Measurements from ENCODE around the gene INPP5B.

INPP5B gene

DNA sequence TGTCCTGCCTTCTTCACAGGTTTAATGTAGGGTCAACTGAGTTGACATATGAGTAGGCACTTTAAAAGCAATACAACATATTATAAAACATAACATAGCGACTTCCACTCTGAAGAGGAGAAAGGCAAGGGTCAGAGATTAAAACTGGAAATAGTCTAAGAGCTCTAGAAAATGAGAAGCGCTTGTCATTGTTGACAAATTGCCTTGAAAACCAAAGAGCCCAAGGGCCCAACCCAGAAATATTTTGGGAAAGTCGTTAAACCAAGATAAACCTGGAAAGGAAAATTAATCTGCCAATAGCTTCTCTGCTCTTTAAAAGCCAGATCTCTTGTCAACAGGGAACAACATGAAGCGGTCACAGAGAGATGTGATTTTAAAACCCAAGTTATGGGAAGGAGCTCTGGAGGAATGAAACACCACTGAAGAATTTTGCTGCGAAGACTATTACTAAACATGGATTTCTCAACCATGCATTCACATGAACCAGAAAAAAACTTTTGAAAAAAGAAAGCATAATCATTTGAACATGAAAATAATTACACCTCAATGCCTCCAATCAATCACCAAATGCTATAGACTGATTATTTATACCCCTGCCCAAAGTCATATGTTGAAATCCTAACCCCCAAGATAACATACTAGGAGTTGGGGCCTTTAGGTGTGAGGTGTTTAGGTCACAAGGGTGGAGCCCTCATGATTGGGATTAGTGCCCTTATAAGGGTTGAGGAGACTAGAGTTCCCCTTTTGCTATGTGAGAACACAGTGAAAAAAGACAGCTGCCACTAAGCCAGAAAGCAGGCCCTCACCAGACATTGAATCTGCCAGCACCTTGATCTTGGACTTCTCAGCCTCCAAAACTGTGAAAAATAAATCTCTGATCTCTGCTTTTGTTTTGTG is 54.5 kb downstream of the INPP5B start:
- no peak for DNase-seq
- in situ Hi-C loops (cut with HindIII; ENCODE audit: low pct_ligation_motif_present, low pct_unique_long_range_greater_than_20kb, low sequenced_read_pairs) = no loop called here

DNA sequence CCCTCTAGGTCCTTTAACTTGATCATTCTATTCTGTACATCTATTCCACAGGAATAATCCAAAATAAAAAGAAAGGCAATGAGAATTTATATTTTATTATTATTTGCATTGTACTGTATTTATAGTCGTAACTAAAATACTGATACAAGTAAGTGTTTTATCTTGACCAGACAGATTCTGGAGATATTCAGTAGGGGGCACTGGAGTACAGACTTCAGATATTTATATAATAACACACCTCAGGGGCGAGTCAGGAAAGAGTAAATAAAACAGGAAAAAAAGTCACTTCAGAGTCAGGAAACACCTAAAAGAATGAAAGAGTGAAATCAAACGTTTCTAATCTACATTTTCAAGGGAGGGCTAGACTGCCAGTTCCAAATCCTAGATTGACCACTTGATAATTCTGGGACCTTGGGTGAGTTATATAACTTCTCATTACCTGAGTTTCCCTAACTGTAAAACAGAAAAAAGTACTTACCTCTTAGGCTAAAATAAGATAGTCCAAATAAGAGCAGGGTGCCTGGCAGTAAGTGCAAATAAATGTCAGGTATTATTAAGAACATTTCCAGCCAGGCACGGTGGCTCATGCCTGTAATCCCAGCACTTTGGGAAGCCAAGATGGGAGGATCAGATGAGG is 56.4 kb downstream of the INPP5B start:
- in situ Hi-C loops (cut with HindIII; ENCODE audit: low pct_ligation_motif_present, low pct_unique_long_range_greater_than_20kb, low sequenced_read_pairs) = no loop called here

DNA sequence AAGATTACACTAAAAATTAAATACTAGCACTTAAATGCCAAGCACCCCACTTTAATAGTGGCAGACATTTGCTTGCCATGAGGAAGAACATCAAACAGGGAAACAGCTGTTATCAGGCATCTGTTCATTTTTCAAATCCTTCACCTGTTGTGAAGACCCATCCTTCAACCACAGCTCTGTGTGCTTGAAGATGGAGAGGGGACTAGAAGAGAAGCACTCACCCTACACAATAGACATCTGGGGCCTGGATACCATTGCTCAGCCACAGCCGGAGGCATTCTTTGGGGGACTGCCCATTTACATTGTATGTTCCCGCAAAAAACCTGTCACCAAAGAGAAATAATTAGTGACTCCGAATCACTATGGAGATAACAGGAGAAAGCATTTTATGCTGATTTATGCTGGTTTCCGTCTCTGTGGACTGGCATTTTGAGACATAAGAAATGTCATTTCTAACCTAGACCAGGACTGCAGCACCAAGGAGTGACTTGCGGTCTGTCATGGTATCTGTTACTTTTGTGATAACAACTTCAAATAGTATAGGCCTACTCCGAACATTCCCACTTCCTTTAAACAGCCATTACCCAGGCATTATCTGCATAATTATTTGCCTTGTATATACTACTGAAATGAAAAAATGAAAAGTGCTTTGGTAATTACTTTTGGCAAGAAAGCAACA is 58.7 kb downstream of the INPP5B start:
- in situ Hi-C loops (cut with HindIII; ENCODE audit: low pct_ligation_motif_present, low pct_unique_long_range_greater_than_20kb, low sequenced_read_pairs) = no loop called here
- no peak for DNase-seq

More for the DNA sequence above, 56.4 kb downstream of the INPP5B start:
- peak; percentile 59 for DNase-seq

DNA sequence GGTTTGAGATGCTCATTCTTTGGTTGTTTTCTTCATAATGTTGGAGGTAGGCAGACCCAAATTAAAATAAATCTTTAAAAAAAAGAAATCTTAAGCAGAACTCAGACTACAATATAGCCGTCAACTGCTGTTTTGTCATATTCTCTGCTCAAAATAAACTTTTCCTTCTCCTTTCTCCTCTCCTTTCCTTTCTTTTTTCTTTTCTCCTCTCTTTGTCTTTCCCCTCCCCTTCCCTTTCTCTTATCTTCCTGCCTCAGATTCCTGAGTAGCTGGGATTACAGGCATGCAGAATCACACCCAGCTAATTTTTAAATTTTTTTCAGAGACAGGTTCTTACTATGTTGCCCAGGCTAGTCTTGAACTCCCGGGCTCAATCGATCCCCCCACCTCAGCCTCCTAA is 62.7 kb downstream of the INPP5B start:
- in situ Hi-C loops (cut with HindIII; ENCODE audit: low pct_ligation_motif_present, low pct_unique_long_range_greater_than_20kb, low sequenced_read_pairs) = no loop called here

DNA sequence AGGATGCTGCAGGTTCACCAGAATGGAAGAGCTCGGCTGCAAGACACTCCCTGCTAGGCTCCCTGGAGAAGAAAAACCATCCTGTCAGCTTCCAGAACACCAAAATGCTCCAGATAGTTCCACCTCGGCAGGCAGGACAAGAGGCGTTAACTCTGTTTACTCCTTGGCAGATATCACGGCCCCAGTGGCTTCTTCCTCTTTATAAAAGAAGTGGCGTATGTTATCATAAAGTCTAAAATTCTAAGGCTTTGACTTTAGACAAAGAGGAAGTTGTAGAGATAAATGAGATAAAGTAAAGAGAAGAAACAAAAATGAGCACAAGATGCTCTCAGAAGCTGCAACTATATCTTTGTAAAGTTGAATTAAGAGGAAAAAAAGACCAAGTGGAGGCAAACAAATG is 63.2 kb downstream of the INPP5B start:
- no peak for DNase-seq
- in situ Hi-C loops (cut with HindIII; ENCODE audit: low pct_ligation_motif_present, low pct_unique_long_range_greater_than_20kb, low sequenced_read_pairs) = no loop called here

More for the DNA sequence above, 62.7 kb downstream of the INPP5B start:
- no peak for DNase-seq

DNA sequence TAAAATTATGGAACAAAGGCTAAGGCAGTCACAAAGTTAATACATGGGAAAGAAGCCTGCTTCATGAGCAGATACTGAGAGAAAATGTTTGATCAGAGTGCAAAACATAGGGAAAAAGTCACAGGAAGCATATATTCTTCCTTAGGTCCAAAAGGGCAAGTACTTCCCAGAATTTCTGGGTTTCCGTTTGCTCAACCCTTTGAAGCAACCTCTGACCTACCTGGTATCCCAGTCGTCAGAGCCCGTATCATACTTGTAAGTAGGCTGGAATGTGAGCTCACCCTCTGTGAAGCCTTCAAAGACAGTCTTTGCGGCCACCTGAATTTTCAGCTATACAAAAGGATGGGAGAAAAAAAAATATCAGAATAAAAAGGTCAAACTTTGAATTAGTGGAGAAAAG is 67.0 kb downstream of the INPP5B start:
- DNase-seq = no peak
- in situ Hi-C loops (cut with HindIII; ENCODE audit: low pct_ligation_motif_present, low pct_unique_long_range_greater_than_20kb, low sequenced_read_pairs) = no loop called here

DNA sequence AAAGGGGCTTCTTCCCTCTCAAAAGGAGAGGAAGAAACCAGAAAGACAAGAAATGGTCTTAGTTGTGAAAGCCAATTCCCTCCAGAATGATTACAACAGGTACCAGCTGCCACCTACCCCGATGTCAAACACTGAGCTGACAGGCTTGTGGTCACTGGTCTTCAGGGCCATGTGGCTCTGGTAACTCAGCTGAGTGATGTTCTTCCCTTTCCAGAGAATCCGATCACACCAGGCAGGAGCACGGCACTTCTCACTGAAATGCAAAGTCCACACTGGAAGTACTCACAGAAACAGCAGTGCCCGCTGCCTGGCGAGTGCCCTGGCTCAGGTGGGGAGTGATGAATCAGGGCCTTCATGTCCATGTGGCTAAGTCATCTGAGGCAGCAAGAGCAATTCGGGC is 68.8 kb downstream of the INPP5B start:
- in situ Hi-C loops (cut with HindIII; ENCODE audit: low pct_ligation_motif_present, low pct_unique_long_range_greater_than_20kb, low sequenced_read_pairs) = no loop called here

DNA sequence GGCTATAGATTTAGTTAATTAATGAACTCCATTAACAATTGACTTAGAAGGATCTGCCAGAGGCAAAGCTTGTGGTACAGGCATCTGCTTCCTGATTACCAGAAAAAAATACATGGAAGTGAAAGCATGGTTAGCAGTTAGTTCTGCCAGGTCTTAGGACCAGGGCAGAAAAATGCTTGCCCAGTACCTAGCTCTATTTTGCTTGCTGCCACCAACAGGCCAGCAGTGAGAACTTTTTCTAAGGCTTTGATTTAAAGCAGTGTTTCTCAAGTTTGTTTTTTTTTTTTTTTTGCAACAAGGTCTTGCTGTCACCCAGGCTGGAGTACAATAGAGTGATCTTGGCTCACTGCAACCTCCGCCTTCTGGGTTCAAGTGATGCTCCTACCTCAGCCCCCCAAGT is 71.0 kb downstream of the INPP5B start:
- in situ Hi-C loops (cut with HindIII; ENCODE audit: low pct_ligation_motif_present, low pct_unique_long_range_greater_than_20kb, low sequenced_read_pairs) = no loop called here
- peak; percentile 34 for DNase-seq

More for the DNA sequence above, 68.8 kb downstream of the INPP5B start:
- DNase-seq = no peak

DNA sequence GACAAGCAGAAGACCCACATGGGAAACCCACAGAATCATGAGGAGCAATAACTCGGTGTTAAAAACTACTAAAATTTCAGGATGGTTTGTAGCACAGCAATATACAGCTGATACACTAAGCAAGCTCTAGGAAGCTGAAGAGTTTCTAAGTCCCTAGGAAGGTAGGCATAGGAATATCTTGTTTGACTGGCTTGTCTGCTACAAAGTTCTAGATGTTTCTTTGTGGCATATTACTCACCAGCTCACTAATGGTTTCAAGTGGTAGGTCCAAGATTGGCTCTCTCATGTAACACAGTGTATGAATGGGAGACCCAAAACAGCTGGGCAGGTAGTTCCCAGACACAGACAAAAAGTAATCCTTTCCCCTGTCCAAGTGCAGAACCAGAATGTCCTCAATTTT is 74.2 kb downstream of the INPP5B start:
- DNase-seq = no peak
- in situ Hi-C loops (cut with HindIII; ENCODE audit: low pct_ligation_motif_present, low pct_unique_long_range_greater_than_20kb, low sequenced_read_pairs) = no loop called here

DNA sequence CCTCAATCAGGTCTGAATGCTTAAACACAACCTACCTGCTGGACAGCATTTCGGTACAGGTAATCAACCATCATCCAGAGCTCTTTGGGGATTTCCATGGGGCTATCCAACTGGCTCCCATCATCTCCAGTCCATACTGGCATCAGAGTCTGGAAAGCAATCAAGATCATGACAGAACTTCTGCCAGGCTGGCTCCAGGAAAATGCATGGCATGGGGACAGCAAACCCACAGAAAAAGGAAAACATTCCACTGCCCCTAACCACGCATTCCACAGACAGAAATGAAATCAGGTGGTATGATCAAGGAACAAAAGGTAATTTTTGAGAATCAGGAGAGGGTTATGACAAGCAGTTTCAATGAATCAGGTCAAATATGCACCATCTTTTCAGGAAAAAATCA is 78.4 kb downstream of the INPP5B start:
- in situ Hi-C loops (cut with HindIII; ENCODE audit: low pct_ligation_motif_present, low pct_unique_long_range_greater_than_20kb, low sequenced_read_pairs) = no loop called here
- DNase-seq = no peak

DNA sequence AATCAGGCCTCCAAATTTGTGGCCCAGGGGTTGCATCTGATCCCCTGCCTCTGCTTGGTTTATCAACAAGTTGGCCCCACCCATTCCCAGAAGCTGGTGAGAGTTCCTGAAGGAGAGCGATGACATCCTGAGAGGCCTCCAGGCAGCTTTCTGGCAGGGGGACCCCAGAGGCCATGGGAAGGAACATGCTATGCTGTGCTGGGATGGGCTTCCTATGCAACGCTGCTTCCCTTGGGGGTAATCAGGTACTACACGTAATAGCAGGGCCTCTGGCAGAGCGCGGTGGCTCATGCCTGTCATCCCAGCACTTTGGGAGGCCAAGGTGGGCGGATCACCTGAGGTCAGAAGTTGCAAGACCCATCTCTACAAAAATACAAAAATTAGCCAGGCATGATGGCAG is 79.1 kb downstream of the INPP5B start:
- in situ Hi-C loops (cut with HindIII; ENCODE audit: low pct_ligation_motif_present, low pct_unique_long_range_greater_than_20kb, low sequenced_read_pairs) = no loop called here
- no peak for DNase-seq

DNA sequence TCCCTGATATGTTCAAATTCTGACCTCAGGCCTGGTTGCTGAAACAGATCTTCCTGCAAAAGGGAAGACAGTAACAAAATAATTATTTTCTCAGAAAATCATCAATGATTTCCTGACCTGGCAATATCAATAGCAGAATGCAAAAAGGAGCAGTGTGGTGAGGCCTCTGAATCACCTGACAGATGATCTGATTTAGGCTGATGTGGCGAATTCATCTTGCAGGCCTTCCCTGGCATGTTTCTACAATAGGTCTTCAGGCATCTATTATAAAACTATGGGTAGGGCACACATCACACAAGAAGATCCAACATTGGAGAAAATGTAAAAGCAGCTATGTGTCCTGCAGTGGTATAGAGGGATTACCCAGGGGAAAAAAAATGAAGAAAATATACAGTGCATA is 80.4 kb downstream of the INPP5B start:
- in situ Hi-C loops (cut with HindIII; ENCODE audit: low pct_ligation_motif_present, low pct_unique_long_range_greater_than_20kb, low sequenced_read_pairs) = no loop called here
- no peak for DNase-seq

DNA sequence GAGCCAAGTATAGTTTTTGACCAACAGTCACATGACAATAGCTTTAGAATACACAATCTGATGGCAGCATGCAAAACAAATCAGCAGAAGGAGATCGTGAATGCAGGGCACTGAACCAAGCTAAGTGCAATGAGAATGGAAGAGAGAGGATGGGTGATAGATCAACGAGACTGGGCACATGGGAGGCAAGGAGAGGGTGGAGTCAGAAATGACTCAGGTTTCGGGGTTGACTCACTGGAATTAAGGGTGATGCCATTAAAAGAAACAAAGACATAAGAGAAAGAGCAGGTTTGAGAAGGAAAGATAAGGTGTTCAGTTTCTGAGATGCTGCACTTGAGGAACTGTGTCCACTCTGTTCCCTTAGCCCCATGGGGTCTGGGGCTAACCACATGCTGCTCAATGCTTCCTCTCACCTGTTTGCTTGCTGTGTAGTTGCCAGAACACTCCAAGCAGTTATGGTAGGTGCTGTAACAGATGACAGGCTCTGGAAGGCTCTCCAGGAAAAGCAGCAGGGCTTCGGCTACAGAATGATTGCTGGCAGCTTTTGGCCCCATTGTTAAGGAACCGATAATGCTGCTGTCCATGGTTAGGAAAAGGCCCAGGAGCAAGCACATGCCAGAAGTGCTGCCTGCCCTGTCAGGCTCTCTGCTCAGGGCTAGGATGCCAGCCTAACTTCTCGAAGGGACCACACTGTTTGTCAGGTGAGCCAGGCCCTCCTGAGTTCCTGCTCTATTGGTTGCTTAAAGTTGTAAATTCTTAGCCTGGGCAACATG is 81.3 kb downstream of the INPP5B start:
- DNase-seq = peak; percentile 61
- in situ Hi-C loops (cut with HindIII; ENCODE audit: low pct_ligation_motif_present, low pct_unique_long_range_greater_than_20kb, low sequenced_read_pairs) = no loop called here

DNA sequence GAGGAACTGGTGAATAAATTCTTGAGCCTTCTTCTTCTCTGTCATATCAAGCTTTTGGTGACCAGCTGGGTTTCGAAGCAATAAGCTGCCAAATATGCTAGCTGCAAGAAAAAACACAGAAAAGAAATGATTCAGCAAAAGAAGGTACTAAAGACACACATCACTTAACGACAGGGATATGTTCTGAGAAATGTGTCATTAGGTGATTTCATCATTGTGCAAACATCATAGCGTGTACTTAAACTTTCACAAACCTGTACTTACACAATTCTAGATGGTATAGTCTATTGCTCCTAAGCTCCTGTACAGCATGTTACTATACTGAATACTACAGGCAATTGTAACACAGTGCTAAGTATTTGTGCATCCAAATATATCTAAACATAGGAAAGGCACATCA is 84.5 kb downstream of the INPP5B start:
- no peak for DNase-seq
- in situ Hi-C loops (cut with HindIII; ENCODE audit: low pct_ligation_motif_present, low pct_unique_long_range_greater_than_20kb, low sequenced_read_pairs) = no loop called here

DNA sequence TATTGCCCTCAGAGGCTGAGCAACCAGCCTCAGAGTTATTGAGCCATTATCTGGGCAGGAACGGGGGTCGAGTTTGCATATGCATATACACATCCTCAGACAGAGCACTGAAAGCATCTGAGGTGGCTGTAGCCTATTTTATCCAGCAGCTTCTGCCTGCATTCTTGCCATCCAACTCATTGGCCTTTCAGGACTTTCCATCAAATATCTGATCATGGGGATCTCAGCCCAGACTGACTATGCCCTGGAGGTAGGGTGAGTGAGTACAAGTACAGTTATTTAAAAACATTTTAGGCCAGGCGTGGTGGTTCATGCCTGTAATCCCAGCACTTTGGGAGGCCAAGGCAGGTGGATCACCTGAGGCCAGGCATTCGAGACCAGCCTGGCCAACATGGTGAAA is 85.7 kb downstream of the INPP5B start:
- in situ Hi-C loops (cut with HindIII; ENCODE audit: low pct_ligation_motif_present, low pct_unique_long_range_greater_than_20kb, low sequenced_read_pairs) = no loop called here
- DNase-seq = no peak

DNA sequence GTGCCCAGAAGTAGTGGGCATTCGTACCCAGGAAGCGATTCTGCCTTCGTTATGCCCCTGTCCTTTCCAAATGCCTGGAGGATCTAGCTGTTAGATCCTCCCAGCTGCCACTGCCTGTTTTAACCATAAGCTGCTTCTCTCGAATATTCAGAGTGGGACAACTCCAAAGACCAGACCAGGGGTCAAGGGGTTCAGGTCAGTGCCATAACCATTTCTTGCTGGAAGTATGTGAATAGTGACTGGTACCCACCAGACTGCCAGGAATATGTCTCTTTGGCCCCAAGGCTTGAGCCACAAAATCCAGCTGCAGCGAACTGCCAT is 86.5 kb downstream of the INPP5B start:
- DNase-seq = no peak
- in situ Hi-C loops (cut with HindIII; ENCODE audit: low pct_ligation_motif_present, low pct_unique_long_range_greater_than_20kb, low sequenced_read_pairs) = no loop called here

DNA sequence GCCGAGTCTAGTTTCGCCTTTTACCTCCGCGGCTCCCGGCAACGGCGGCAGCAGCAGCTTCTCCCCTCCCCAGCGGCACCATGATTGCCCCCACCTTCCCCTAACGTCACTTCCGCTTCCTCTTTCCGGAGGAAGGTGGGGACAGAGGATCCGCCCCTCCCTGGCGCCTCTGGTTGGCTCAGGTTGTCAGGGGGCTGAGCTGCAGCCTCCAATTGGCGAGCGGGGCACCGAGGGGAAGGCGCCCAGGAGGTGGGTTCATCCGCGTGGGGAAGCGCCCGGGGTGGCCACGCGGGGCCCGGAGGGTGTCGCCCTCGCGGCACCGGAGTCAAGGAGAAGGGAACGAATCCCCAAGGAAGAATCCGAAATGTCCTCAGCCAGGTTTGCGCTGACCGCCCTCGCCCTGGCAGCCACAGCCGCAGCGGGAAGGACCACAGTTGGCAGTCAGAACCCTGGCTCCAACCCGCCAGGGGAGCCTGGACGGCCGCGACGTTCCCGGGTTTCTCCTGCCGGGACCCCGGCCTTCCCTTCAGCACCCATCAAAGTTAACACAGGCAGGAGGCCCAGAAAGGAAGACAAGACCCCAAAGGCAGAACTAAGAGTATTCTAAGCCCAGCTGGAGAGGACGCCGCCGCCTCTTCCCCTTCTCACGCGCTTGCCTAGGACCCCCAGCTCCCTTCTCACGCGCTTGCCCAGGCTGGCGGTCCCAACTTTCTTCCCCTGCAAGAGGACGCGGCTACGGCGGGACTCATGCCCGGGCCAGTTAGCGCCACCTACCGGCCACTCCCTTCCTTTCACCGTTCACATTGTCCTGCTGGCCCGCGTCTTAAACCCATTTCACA is 87.1 kb downstream of the INPP5B start, which contains the start of gene MTF1:
TSS of gene MTF1 (minus strand) at position 86 of the 839 bp plus-strand sequence. CDS start 1,934 bp downstream, outside the sequence.
- peak; percentile 94 for DNase-seq
- in situ Hi-C loops (cut with HindIII; ENCODE audit: low pct_ligation_motif_present, low pct_unique_long_range_greater_than_20kb, low sequenced_read_pairs) = no loop called here

DNA sequence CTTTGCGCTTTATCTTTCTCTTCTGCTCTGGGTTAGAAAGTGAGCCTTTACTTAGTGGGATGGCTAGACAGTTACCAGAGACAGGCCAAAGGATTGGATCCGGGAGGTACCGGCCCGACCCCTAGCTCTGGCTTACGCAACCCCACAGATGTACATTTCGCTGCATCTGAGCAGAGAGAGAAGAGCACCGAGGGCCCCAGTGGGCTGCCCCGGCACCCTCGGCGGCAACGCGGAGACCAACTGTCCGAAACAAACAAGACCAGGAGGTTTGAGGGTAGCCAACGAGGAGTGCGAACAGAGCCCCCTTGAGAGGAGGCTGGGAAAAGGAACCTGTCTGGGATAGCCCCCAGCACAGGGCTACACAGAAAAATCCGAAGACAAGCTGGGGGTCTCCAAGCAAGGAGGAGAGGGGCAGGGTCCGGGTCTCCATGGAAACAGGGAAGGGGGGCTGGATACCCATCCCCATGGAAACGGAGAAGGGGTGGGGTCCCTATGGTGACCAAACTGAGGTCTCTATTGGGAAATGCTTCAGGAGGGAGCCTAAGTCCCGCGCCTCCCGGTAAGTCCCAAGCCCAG is 87.8 kb downstream of the INPP5B start:
- in situ Hi-C loops (cut with HindIII; ENCODE audit: low pct_ligation_motif_present, low pct_unique_long_range_greater_than_20kb, low sequenced_read_pairs) = no loop called here
- peak; percentile 5 for DNase-seq

All from ACHN (cell line).